T-cell (primary cell): ENCODE results near the gene SCP2D1. TPM values are rescaled to one million over a fixed set of nuclear protein-coding genes. Genes with fewer than 3 reads are reported as not detected.

Experiments
- ATAC-seq, 4 experiments: fragments of 200-7000 bp in 3 of 4; fragments of 150-1000 bp in 1 of 4; cut with Tn5 transposase; replicated peaks in 1 of 4; 1 replicate in 3 of 4; 2 replicates in 1 of 4; pipeline ENCODE4 v1.10.0; 2021; ENCODE audit warnings: moderate library complexity in 3 of 4, mild to moderate bottlenecking in 2 of 4, moderate number of reproducible peaks in 1 of 4
- CTCF ChIA-PET, 2 donors: fragments of 300-600 bp; sonication (Branson Sonifier 250); formaldehyde crosslinking; loops; one replicate each; lab custom pipeline; 2022; ENCODE audit warnings: antibody characterized with exemption in 2 of 2; lab: Charles Lee
- POLR2A ChIA-PET, 2 donors: fragments of 300-600 bp; sonication (Branson Sonifier 250); formaldehyde crosslinking; loops; one replicate each; lab custom pipeline; 2022; ENCODE audit warnings: antibody characterized with exemption in 2 of 2; lab: Charles Lee
- DNase-seq, 35 experiments: peaks; one replicate each; pipeline versions ENCODE4 v3.0.0 to v3.0.0-alpha.2; 2013 to 2023
- H3K27ac ChIP-seq: one replicate; pipeline ENCODE4 v1.5.1; 2013; ENCODE audit warnings: low read length
- H3K27me3 ChIP-seq, 2 experiments: replicated peaks in 1 of 2; 1 replicate in 1 of 2; 2 replicates in 1 of 2; pipeline versions ENCODE4 v1.6.1 to v1.7.0; 2013; ENCODE audit warnings: low read length in 1 of 2, mixed read lengths in 1 of 2; ENCODE audit not compliant: control insufficient read depth in 2 of 2, insufficient read depth in 2 of 2; ENCODE audit errors: extremely low read depth in 1 of 2
- H3K36me3 ChIP-seq, 2 donors: 1 replicate in 1 of 2; 2 replicates in 1 of 2; pipeline versions ENCODE4 v1.6.1 to v1.7.0; 2013; ENCODE audit warnings: low read length in 1 of 2; ENCODE audit not compliant: control insufficient read depth in 2 of 2, insufficient read depth in 1 of 2; ENCODE audit errors: extremely low read depth in 1 of 2
- H3K4me1 ChIP-seq, 2 experiments: 1 replicate in 1 of 2; 2 replicates in 1 of 2; pipeline versions ENCODE4 v1.6.1 to v1.7.0; 2013; ENCODE audit warnings: low read length in 2 of 2, mixed read lengths in 1 of 2; ENCODE audit not compliant: insufficient read depth in 2 of 2, control insufficient read depth in 1 of 2; ENCODE audit errors: extremely low read depth in 1 of 2
- H3K4me3 ChIP-seq, 2 donors: 1 replicate in 1 of 2; 2 replicates in 1 of 2; pipeline versions ENCODE4 v1.5.1 to v1.7.0; 2013; ENCODE audit warnings: mild to moderate bottlenecking in 2 of 2, low read length in 1 of 2, moderate library complexity in 1 of 2; ENCODE audit not compliant: control insufficient read depth in 1 of 2; ENCODE audit errors: extremely low read depth in 1 of 2
- H3K9me3 ChIP-seq: 2 replicates; pipeline ENCODE4 v1.7.0; 2013
- H3K27ac Mint-ChIP-seq, 2 donors: one replicate each; pipeline ENCODE4 v1.8.0; 2020 to 2021; ENCODE audit warnings: mild to moderate bottlenecking in 2 of 2, mixed read lengths in 2 of 2
- H3K27me3 Mint-ChIP-seq, 2 donors: one replicate each; pipeline ENCODE4 v1.8.0; 2021 to 2022; ENCODE audit warnings: mixed read lengths in 2 of 2
- H3K36me3 Mint-ChIP-seq: one replicate; pipeline ENCODE4 v1.8.0; 2021; ENCODE audit warnings: mixed read lengths
- H3K4me1 Mint-ChIP-seq, 3 donors: one replicate each; pipeline ENCODE4 v1.8.0; 2020 to 2022; ENCODE audit warnings: mixed read lengths in 3 of 3, mild to moderate bottlenecking in 1 of 3
- H3K4me3 Mint-ChIP-seq, 3 donors: one replicate each; pipeline ENCODE4 v1.8.0; 2020 to 2022; ENCODE audit warnings: mild to moderate bottlenecking in 3 of 3, mixed read lengths in 3 of 3, moderate library complexity in 3 of 3
- H3K9me3 Mint-ChIP-seq, 3 donors: one replicate each; pipeline ENCODE4 v1.8.0; 2020 to 2022; ENCODE audit warnings: mixed read lengths in 3 of 3
- WGBS: methylation state at CpG from one replicate; pipeline ENCODE4 v1.1.5; 2013; ENCODE audit warnings: missing lambda C conversion rate; ENCODE audit not compliant: insufficient coverage; 5-methylcytosine and 5-hydroxymethylcytosine counted together
- total RNA-seq, 35 experiments: library from RNA in 6 of 35; stranded (reverse) in 6 of 35; fragments of 120-200 nt in 1 of 35; gene quantifications; one replicate each; pipeline versions ENCODE4 v1.2.1 to v1.2.4 and lab custom pipeline; 2013 to 2026

Gene SCP2D1
- total RNA-seq, 5 donors from 2014 or later (not counting 1 experiment from before 2014, with no cell fraction given) = not detected

- peaks cover 3 to 11% of the 10 kb centered on the region in 2 donors for H3K27me3 Mint-ChIP-seq
- H3K4me1 Mint-ChIP-seq = no peaks in the 10 kb centered on the region
- no peak overlapping the region for H3K4me3 Mint-ChIP-seq
Observed at GRCh38 chr20:18822832-18823231, 9.2 kb downstream of the SCP2D1 start.

GRCh38 chr20:18831830-18832499, 18.4 kb downstream of the SCP2D1 start:
- ChIA-PET CTCF (no interaction called here), POLR2A (no interaction called here)
- Mint-ChIP-seq H3K4me3 (no peak overlapping the region), H3K36me3 (no peaks in the 10 kb centered on the region), H3K4me1 (no peaks in the 10 kb centered on the region), H3K27me3 (peaks cover 4 to 19% of the 10 kb centered on the region in 2 donors), H3K9me3 (no peaks in the 10 kb centered on the region), H3K27ac (no peak overlapping the region)
- ATAC-seq (no peak), DNase-seq (no peak)
- Histone ChIP-seq H3K4me3 (no peak overlapping the region), H3K4me1 (no peaks in the 10 kb centered on the region), H3K27me3 (peaks cover 0 to 3% of the 10 kb centered on the region in 2 experiments), H3K36me3 (no peaks in the 10 kb centered on the region), H3K9me3 (no peaks in the 10 kb centered on the region), H3K27ac (no peak overlapping the region)
- 78% methylated on average over 3 of the region's 5 CpGs for WGBS

More at GRCh38 chr20:18822832-18823231, 9.2 kb downstream of the SCP2D1 start:
- Histone ChIP-seq H3K27ac (no peak overlapping the region), H3K36me3 (no peaks in the 10 kb centered on the region), H3K27me3 (no peaks in the 10 kb centered on the region), H3K4me3 (no peak overlapping the region), H3K4me1 (no peaks in the 10 kb centered on the region), H3K9me3 (no peaks in the 10 kb centered on the region)
- ATAC-seq (no peak), DNase-seq (no peak)
- CTCF ChIA-PET = no interaction called here
- H3K27ac Mint-ChIP-seq = no peak overlapping the region
- H3K36me3 Mint-ChIP-seq = no peaks in the 10 kb centered on the region
- POLR2A ChIA-PET = no interaction called here
- no peaks in the 10 kb centered on the region for H3K9me3 Mint-ChIP-seq
- 94% methylated on average over 2 of the region's 2 CpGs for WGBS

- ATAC-seq (no peak), DNase-seq (no peak)
- H3K9me3 Mint-ChIP-seq = no peaks in the 10 kb centered on the region
- H3K36me3 Mint-ChIP-seq = no peaks in the 10 kb centered on the region
- no peak overlapping the region for H3K27ac ChIP-seq
- H3K4me3 ChIP-seq = no peak overlapping the region
- no peaks in the 10 kb centered on the region for H3K4me1 ChIP-seq
- H3K4me3 Mint-ChIP-seq = no peak overlapping the region
- H3K27me3 ChIP-seq = peaks cover 0 to 3% of the 10 kb centered on the region in 2 experiments
- no peaks in the 10 kb centered on the region for H3K9me3 ChIP-seq
- no peaks in the 10 kb centered on the region for H3K4me1 Mint-ChIP-seq
- no peak overlapping the region for H3K27ac Mint-ChIP-seq
- H3K27me3 Mint-ChIP-seq = peaks cover 6 to 17% of the 10 kb centered on the region in 2 donors
- 90% methylated on average over 2 of the region's 4 CpGs for WGBS
- no peaks in the 10 kb centered on the region for H3K36me3 ChIP-seq
- ChIA-PET CTCF (no interaction called here), POLR2A (no interaction called here)
Observed at GRCh38 chr20:18832546-18833200, 19.1 kb downstream of the SCP2D1 start.

GRCh38 chr20:18835466-18836256, 22.1 kb downstream of the SCP2D1 start:
- POLR2A ChIA-PET = interaction anchor here in 1 of 2 donors (0.6 kb wide), 1 partner anchor 610 kb away, joined by 4 read pairs; no protein-coding TSS in a partner anchor
- DNase-seq = no peak
- H3K4me1 Mint-ChIP-seq = no peaks in the 10 kb centered on the region

GRCh38 chr20:18837718-18838117, 24.1 kb downstream of the SCP2D1 start:
- Histone ChIP-seq H3K27me3 (peaks cover 0 to 4% of the 10 kb centered on the region in 2 experiments), H3K27ac (no peak overlapping the region), H3K4me1 (no peaks in the 10 kb centered on the region), H3K4me3 (no peak overlapping the region), H3K36me3 (no peaks in the 10 kb centered on the region), H3K9me3 (no peaks in the 10 kb centered on the region)
- H3K36me3 Mint-ChIP-seq = no peaks in the 10 kb centered on the region
- no peak for ATAC-seq
- H3K27ac Mint-ChIP-seq = no peak overlapping the region
- ChIA-PET CTCF (interaction anchor here in 1 of 2 donors (0.6 kb wide), 1 partner anchor 43 kb away, joined by 3 read pairs; no protein-coding TSS in a partner anchor), POLR2A (no interaction called here)
- no peak for DNase-seq
- no peaks in the 10 kb centered on the region for H3K9me3 Mint-ChIP-seq
- peaks cover 2 to 13% of the 10 kb centered on the region in 2 donors for H3K27me3 Mint-ChIP-seq
- H3K4me1 Mint-ChIP-seq = no peaks in the 10 kb centered on the region
- 93% methylated on average over 2 of the region's 3 CpGs for WGBS
- H3K4me3 Mint-ChIP-seq = no peak overlapping the region

More at GRCh38 chr20:18835466-18836256, 22.1 kb downstream of the SCP2D1 start:
- Histone ChIP-seq H3K4me3 (no peak overlapping the region), H3K9me3 (no peaks in the 10 kb centered on the region), H3K27me3 (peaks cover 0 to 4% of the 10 kb centered on the region in 2 experiments), H3K4me1 (no peaks in the 10 kb centered on the region), H3K36me3 (no peaks in the 10 kb centered on the region), H3K27ac (no peak overlapping the region)
- Mint-ChIP-seq H3K4me3 (no peak overlapping the region), H3K27me3 (peaks cover 4 to 11% of the 10 kb centered on the region in 2 donors), H3K9me3 (no peaks in the 10 kb centered on the region), H3K27ac (no peak overlapping the region), H3K36me3 (no peaks in the 10 kb centered on the region)
- ATAC-seq = no peak
- CTCF ChIA-PET = interaction anchor here in 1 of 2 donors (0.6 kb wide), 1 partner anchor 450 kb away, joined by 3 read pairs; no protein-coding TSS in a partner anchor
- no CpG with 5 or more reads among the region's 3 CpGs for WGBS

- ChIA-PET POLR2A (no interaction called here), CTCF (no interaction called here)
- H3K36me3 ChIP-seq = no peaks in the 10 kb centered on the region
- Mint-ChIP-seq H3K36me3 (no peaks in the 10 kb centered on the region), H3K4me1 (no peaks in the 10 kb centered on the region), H3K27ac (no peak overlapping the region), H3K9me3 (no peaks in the 10 kb centered on the region), H3K27me3 (peaks cover 4 to 14% of the 10 kb centered on the region in 2 donors), H3K4me3 (no peak overlapping the region)
- H3K9me3 ChIP-seq = no peaks in the 10 kb centered on the region
- H3K4me1 ChIP-seq = no peaks in the 10 kb centered on the region
- WGBS = 83% methylated on average over 4 of the region's 6 CpGs
- H3K4me3 ChIP-seq = no peak overlapping the region
- no peak overlapping the region for H3K27ac ChIP-seq
- peaks cover 0 to 4% of the 10 kb centered on the region in 2 experiments for H3K27me3 ChIP-seq
- DNase-seq (no peak), ATAC-seq (no peak)
Observed at GRCh38 chr20:18839507-18840247, 26.1 kb downstream of the SCP2D1 start.
